Naive thymus-derived CD8-positive, alpha-beta T cell (primary cell): ENCODE results near the gene GPR158. TPM values are rescaled to one million over a fixed set of nuclear protein-coding genes. Genes with fewer than 3 reads are reported as not detected.

Experiments used
- ATAC-seq, 2 donors: fragments of 150-1000 bp; cut with Tn5 transposase in 1 of 2; sonication (Bioruptor Pico), chemical (Tn5 transposase) in 1 of 2; 1 replicate in 1 of 2; 2 replicates in 1 of 2; pipeline ENCODE4 v1.10.0; 2021; ENCODE audit warnings: mild to moderate bottlenecking in 2 of 2, moderate library complexity in 2 of 2
- POLR2A ChIA-PET: fragments of 350-600 bp; sonication (Branson Sonifier 250); formaldehyde crosslinking; loops from one replicate; lab custom pipeline; 2021; ENCODE audit warnings: antibody characterized with exemption; lab: Charles Lee
- DNase-seq, 10 donors: peaks; one replicate each; pipeline versions ENCODE4 v3.0.0 to v3.0.0-alpha.2; 2020 to 2022
- H3K27ac Mint-ChIP-seq, 10 donors: one replicate each; pipeline ENCODE4 v1.8.0; 2020 to 2022; ENCODE audit warnings: mild to moderate bottlenecking in 10 of 10, mixed read lengths in 10 of 10, moderate library complexity in 4 of 10, inconsistent platforms in 1 of 10
- H3K27me3 Mint-ChIP-seq, 5 donors: one replicate each; pipeline ENCODE4 v1.8.0; 2021 to 2022; ENCODE audit warnings: mixed read lengths in 5 of 5
- H3K36me3 Mint-ChIP-seq, 3 donors: one replicate each; pipeline ENCODE4 v1.8.0; 2020 to 2022; ENCODE audit warnings: mixed read lengths in 3 of 3, mild to moderate bottlenecking in 2 of 3, inconsistent platforms in 1 of 3
- H3K4me1 Mint-ChIP-seq, 4 donors: one replicate each; pipeline ENCODE4 v1.8.0; 2021 to 2022; ENCODE audit warnings: mixed read lengths in 4 of 4
- H3K4me3 Mint-ChIP-seq, 10 donors: one replicate each; pipeline ENCODE4 v1.8.0; 2020 to 2022; ENCODE audit warnings: mild to moderate bottlenecking in 10 of 10, mixed read lengths in 10 of 10, moderate library complexity in 6 of 10, inconsistent platforms in 1 of 10
- H3K9me3 Mint-ChIP-seq, 9 donors: one replicate each; pipeline ENCODE4 v1.8.0; 2020 to 2022; ENCODE audit warnings: mixed read lengths in 9 of 9, mild to moderate bottlenecking in 3 of 9, inconsistent platforms in 1 of 9, moderate library complexity in 1 of 9
- polyA plus RNA-seq, 3 donors: library from polyadenylated mRNA; unstranded; fragments of 300-500 nt; fragmentation: Illumina TruSeq; gene quantifications; one replicate each; pipeline ENCODE4 v1.2.3, GENCODE V29; 2021
- total RNA-seq, 8 experiments: library from RNA in 2 of 8; stranded (reverse) in 2 of 8; gene quantifications; one replicate each; pipeline ENCODE4 v1.2.3 and lab custom pipeline; 2021 to 2026

GPR158 gene
- total and polyA plus RNA-seq, 5 experiments from 2014 or later = not detected

- POLR2A ChIA-PET = no interaction called here
- Mint-ChIP-seq H3K4me3 (no peak overlapping the region), H3K36me3 (peaks cover 0 to 12% (median 3%) of the 10 kb centered on the region in 3 donors), H3K27ac (no peak overlapping the region), H3K27me3 (no peaks in the 10 kb centered on the region), H3K9me3 (peaks cover 11 to 32% (median 17%) of the 10 kb centered on the region in 9 donors), H3K4me1 (no peaks in the 10 kb centered on the region)
- DNase-seq (no peak), ATAC-seq (no peak)
Measured at GRCh38 chr10:25392132-25392531, 217.3 kb downstream of the GPR158 start.

GRCh38 chr10:25393621-25394020 is 218.8 kb downstream of the GPR158 start:
- Mint-ChIP-seq H3K4me1 (no peaks in the 10 kb centered on the region), H3K27me3 (no peaks in the 10 kb centered on the region), H3K9me3 (peaks cover 9 to 24% (median 13%) of the 10 kb centered on the region in 9 donors), H3K4me3 (no peak overlapping the region), H3K27ac (no peak overlapping the region), H3K36me3 (peaks cover 0 to 12% (median 3%) of the 10 kb centered on the region in 3 donors)
- DNase-seq = no peak
- POLR2A ChIA-PET = no interaction called here
- ATAC-seq = no peak

GRCh38 chr10:25398680-25399079 is 223.9 kb downstream of the GPR158 start:
- Mint-ChIP-seq H3K4me1 (no peaks in the 10 kb centered on the region), H3K27me3 (no peaks in the 10 kb centered on the region), H3K27ac (no peak overlapping the region), H3K9me3 (peaks cover 0 to 11% (median 0%) of the 10 kb centered on the region in 9 donors), H3K36me3 (no peaks in the 10 kb centered on the region), H3K4me3 (no peak overlapping the region)
- POLR2A ChIA-PET = no interaction called here
- ATAC-seq (no peak), DNase-seq (no peak)

- no peaks in the 10 kb centered on the region for H3K4me1 Mint-ChIP-seq
- DNase-seq = no peak
- no peaks in the 10 kb centered on the region for H3K27me3 Mint-ChIP-seq
- H3K9me3 Mint-ChIP-seq = peaks cover 0 to 15% (median 0%) of the 10 kb centered on the region in 9 donors
- H3K4me3 Mint-ChIP-seq = no peak overlapping the region
- no peak for ATAC-seq
- H3K36me3 Mint-ChIP-seq = no peaks in the 10 kb centered on the region
- POLR2A ChIA-PET = no interaction called here
- no peak overlapping the region for H3K27ac Mint-ChIP-seq
Measured at GRCh38 chr10:25405871-25406270, 231.1 kb downstream of the GPR158 start.

- DNase-seq = no peak
- Mint-ChIP-seq H3K4me3 (no peak overlapping the region), H3K4me1 (no peaks in the 10 kb centered on the region), H3K27ac (no peak overlapping the region), H3K27me3 (no peaks in the 10 kb centered on the region), H3K9me3 (peaks cover 0 to 11% (median 0%) of the 10 kb centered on the region in 9 donors), H3K36me3 (no peaks in the 10 kb centered on the region)
- POLR2A ChIA-PET = no interaction called here
- ATAC-seq = no peak
Measured at GRCh38 chr10:25417611-25418010, 242.8 kb downstream of the GPR158 start.

GRCh38 chr10:25425776-25426175 is 251.0 kb downstream of the GPR158 start:
- Mint-ChIP-seq H3K4me3 (no peak overlapping the region), H3K4me1 (no peaks in the 10 kb centered on the region), H3K27ac (no peak overlapping the region), H3K36me3 (no peaks in the 10 kb centered on the region), H3K27me3 (no peaks in the 10 kb centered on the region), H3K9me3 (peaks cover 2 to 13% (median 8%) of the 10 kb centered on the region in 9 donors)
- DNase-seq = no peak
- no peak for ATAC-seq
- POLR2A ChIA-PET = no interaction called here

- peaks cover 0 to 2% (median 0%) of the 10 kb centered on the region in 5 donors for H3K27me3 Mint-ChIP-seq
- H3K4me1 Mint-ChIP-seq = no peaks in the 10 kb centered on the region
- H3K36me3 Mint-ChIP-seq = no peaks in the 10 kb centered on the region
- no peak for ATAC-seq
- POLR2A ChIA-PET = no interaction called here
- H3K9me3 Mint-ChIP-seq = peaks cover 0 to 36% (median 4%) of the 10 kb centered on the region in 9 donors
- H3K27ac Mint-ChIP-seq = no peak overlapping the region
- DNase-seq = no peak
- no peak overlapping the region for H3K4me3 Mint-ChIP-seq
Measured at GRCh38 chr10:25436431-25436830, 261.6 kb downstream of the GPR158 start.

- no peak overlapping the region for H3K27ac Mint-ChIP-seq
- ATAC-seq = no peak
Measured at GRCh38 chr10:25441270-25441669, 266.5 kb downstream of the GPR158 start.

GRCh38 chr10:25444266-25444665 is 269.5 kb downstream of the GPR158 start:
- POLR2A ChIA-PET = no interaction called here
- no peak overlapping the region for H3K27ac Mint-ChIP-seq
- H3K27me3 Mint-ChIP-seq = peaks cover 0 to 5% (median 0%) of the 10 kb centered on the region in 5 donors
- H3K9me3 Mint-ChIP-seq = peaks cover 0 to 17% (median 3%) of the 10 kb centered on the region in 9 donors
- no peak overlapping the region for H3K4me3 Mint-ChIP-seq
- DNase-seq = no peak
- no peaks in the 10 kb centered on the region for H3K4me1 Mint-ChIP-seq
- H3K36me3 Mint-ChIP-seq = no peaks in the 10 kb centered on the region
- ATAC-seq = no peak

More at GRCh38 chr10:25441270-25441669, 266.5 kb downstream of the GPR158 start:
- peaks cover 0 to 5% (median 0%) of the 10 kb centered on the region in 5 donors for H3K27me3 Mint-ChIP-seq
- H3K4me1 Mint-ChIP-seq = no peaks in the 10 kb centered on the region
- no peak for DNase-seq
- POLR2A ChIA-PET = no interaction called here
- H3K4me3 Mint-ChIP-seq = no peak overlapping the region
- H3K36me3 Mint-ChIP-seq = no peaks in the 10 kb centered on the region
- H3K9me3 Mint-ChIP-seq = peaks cover 0 to 32% (median 3%) of the 10 kb centered on the region in 9 donors

- no peaks in the 10 kb centered on the region for H3K27me3 Mint-ChIP-seq
- peaks cover 3 to 28% (median 11%) of the 10 kb centered on the region in 9 donors for H3K9me3 Mint-ChIP-seq
- ATAC-seq (no peak), DNase-seq (no peak)
- no peak overlapping the region for H3K4me3 Mint-ChIP-seq
- no peak overlapping the region for H3K27ac Mint-ChIP-seq
- H3K4me1 Mint-ChIP-seq = no peaks in the 10 kb centered on the region
- POLR2A ChIA-PET = no interaction called here
- H3K36me3 Mint-ChIP-seq = peaks cover 0 to 5% (median 0%) of the 10 kb centered on the region in 3 donors
Measured at GRCh38 chr10:25451401-25451800, 276.6 kb downstream of the GPR158 start.

GRCh38 chr10:25453619-25454018 is 278.8 kb downstream of the GPR158 start:
- DNase-seq = no peak
- Mint-ChIP-seq H3K36me3 (peaks cover 0 to 5% (median 0%) of the 10 kb centered on the region in 3 donors), H3K27ac (no peak overlapping the region), H3K27me3 (no peaks in the 10 kb centered on the region), H3K4me3 (no peak overlapping the region), H3K9me3 (peaks cover 3 to 28% (median 10%) of the 10 kb centered on the region in 9 donors), H3K4me1 (no peaks in the 10 kb centered on the region)
- POLR2A ChIA-PET = no interaction called here
- no peak for ATAC-seq

GRCh38 chr10:25455980-25456567 is 281.3 kb downstream of the GPR158 start:
- Mint-ChIP-seq H3K4me3 (no peak overlapping the region), H3K27me3 (peaks cover 0 to 2% (median 0%) of the 10 kb centered on the region in 5 donors), H3K4me1 (no peaks in the 10 kb centered on the region), H3K36me3 (peaks cover 0 to 5% (median 0%) of the 10 kb centered on the region in 3 donors), H3K9me3 (peaks cover 3 to 30% (median 11%) of the 10 kb centered on the region in 9 donors), H3K27ac (no peak overlapping the region)
- DNase-seq (no peak), ATAC-seq (no peak)
- POLR2A ChIA-PET = no interaction called here

GRCh38 chr10:25457552-25457951 is 282.8 kb downstream of the GPR158 start:
- H3K27me3 Mint-ChIP-seq = peaks cover 0 to 2% (median 0%) of the 10 kb centered on the region in 5 donors
- no peak for ATAC-seq

More at GRCh38 chr10:25457552-25457951, 282.8 kb downstream of the GPR158 start:
- no peak overlapping the region for H3K27ac Mint-ChIP-seq
- POLR2A ChIA-PET = no interaction called here
- H3K9me3 Mint-ChIP-seq = peaks cover 3 to 42% (median 13%) of the 10 kb centered on the region in 9 donors
- DNase-seq = no peak
- no peak overlapping the region for H3K4me3 Mint-ChIP-seq
- H3K36me3 Mint-ChIP-seq = peaks cover 0 to 5% (median 0%) of the 10 kb centered on the region in 3 donors
- H3K4me1 Mint-ChIP-seq = no peaks in the 10 kb centered on the region
